NCI-H446 (cell line): ENCODE measurements around the gene ANGPTL2.

Experiments
- DNase-seq, 2 experiments: peaks; one replicate each; lab custom pipeline; 2025; lab: John Stamatoyannopoulos, UW

The ANGPTL2 gene

DNA sequence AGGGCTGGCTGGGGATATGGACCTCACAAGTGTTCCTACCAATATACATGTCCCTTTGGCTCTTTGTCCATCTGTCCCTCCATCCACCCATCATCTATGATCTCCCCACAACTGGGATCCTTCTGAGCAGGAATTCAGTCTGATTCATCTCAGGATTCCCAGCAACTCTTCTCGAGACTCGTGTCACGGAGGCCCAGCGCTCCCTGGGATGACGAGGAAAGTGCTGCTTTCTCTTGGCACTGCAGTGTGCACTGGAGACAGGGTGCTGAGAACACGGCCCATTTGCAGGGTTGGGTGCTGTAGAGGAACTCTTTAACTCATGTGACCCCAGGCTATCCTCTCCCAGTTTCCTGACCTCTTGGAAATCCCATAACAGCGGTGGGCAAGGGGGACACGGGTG, 72.9 kb downstream of the ANGPTL2 start:
- DNase-seq = no peak

DNA sequence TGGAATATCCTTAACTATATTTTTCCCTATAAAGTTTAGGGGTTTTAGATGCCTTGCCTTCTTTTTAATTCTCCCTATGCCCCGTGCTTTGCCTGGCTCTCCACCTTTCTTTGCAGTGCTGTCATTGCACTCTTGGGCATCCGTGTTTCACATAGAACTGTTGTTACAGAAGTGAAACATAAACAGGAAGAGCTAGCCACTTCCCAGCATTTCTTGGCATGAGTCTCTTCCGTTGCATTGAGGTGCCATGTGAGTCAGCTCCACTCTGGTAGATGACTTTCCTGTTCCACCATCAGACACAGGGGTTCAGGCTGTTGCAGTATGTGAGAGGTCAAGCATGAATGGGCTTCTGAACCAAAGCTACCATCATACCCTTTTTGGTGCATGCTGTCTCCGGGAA, 73.4 kb downstream of the ANGPTL2 start:
- DNase-seq = no peak

DNA sequence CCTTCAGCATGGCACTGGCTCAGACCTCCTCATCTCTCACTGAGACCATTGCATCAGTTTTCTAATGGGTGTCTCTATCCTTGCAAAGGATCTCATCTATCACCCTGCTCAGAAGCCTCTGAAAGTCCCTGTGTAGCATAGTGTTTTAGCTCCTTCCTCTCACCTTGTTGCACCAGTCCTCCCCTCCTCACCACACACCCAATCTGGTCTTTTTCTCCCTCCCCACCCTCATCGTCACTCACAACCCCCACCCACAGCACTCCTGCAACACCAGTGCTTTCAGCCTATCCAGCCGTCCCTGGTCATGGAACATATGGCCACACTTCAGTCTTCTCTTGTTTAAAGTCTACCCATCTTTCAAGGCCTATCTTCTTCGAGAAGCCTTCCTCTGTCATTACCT, 74.5 kb downstream of the ANGPTL2 start:
- no peak for DNase-seq

GRCh38 chr9:127045148-127045547, 77.3 kb downstream of the ANGPTL2 start:
- no peak for DNase-seq

- DNase-seq = no peak
Measured at GRCh38 chr9:127039492-127039891, 82.9 kb downstream of the ANGPTL2 start.

DNA sequence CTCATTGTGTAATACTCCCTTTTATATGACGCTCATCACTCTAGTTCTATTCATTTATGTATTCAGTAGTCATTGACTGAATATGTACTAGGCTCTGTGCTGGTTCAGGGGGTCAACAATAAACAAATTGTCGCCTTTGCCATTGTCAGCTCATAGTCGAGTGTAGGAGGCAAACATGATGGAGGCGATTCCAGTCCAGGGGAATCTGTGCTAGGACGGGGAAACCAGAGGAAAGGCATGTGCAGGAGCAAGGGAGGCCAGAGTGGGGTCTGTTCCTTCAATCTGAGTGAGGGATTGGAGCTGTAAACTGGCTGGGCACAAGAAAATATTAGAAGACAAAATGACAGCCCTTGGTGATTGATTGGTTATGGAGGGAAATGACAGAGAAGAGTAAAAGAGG, 83.9 kb downstream of the ANGPTL2 start:
- no peak for DNase-seq
